DMS 273 (cell line): ENCODE results near the gene VPS37C.
A peak's percentile ranks its signal among the peaks of the same experiment; 100 is the strongest.

Experiments used
- DNase-seq: peaks from one replicate; lab custom pipeline; 2025; ENCODE audit not compliant: unreplicated experiment; lab: John Stamatoyannopoulos, UW

VPS37C gene

DNA sequence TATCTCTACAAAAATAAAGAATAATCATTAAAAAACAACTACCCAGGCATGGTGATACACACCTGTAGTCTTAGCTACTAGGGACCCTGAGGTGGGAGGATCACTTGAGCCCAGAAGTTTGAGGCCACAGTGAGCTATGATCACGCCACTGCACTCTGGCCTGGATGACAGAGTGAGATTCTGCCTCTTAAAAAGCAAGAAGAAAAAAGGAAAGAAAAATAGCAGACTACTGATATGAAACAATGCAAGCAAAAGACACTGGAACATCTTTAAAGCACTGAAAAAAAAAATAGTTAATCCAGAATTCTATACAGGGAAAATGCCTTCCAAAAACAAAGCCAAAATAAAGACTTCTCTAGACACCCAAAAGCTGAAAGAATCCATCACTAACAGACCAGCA, 5.9 kb downstream of the VPS37C start:
- no peak for DNase-seq

DNA sequence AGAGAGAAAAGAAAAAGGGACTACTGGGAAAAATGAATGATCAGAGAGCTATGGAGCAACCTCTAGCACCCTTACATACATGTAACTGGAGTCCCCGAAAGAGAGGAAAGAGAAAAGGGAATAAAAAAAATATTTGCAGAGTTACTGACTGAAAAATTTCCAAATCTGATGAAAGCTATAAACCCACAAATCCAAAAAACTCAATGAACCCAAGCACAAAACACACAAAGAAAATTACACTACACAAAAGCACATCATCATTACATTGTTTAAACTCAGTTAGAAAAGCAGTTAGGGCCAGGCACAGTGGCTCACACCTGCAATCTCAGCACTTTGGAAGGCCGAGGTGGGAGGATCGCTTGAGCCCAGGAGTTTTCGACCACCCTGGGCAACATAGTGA, 6.7 kb downstream of the VPS37C start:
- no peak for DNase-seq

DNA sequence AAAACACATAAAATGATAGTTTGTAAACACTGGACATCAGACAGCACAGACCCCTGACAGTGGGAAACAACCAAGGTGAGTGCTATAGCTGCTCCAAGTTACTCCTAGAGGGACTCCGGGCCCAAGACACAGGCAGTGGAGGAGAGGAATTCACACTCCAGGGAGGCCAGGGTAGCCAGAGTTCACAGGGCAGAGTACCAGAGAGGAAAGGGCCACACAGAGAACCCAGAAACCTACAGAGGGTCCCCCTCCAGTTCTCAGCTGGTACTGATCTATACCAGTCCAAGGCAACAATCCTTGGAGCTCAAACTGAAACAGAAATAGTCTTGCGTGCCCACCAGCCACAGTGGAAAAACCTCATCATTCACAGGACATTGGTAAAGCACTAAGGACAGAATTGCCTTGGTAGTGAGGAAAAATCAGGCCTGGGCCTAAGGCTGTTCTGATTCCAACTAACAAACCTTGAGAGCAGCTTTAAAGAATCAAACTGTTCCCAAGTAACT, 7.6 kb downstream of the VPS37C start:
- DNase-seq: no peak

DNA sequence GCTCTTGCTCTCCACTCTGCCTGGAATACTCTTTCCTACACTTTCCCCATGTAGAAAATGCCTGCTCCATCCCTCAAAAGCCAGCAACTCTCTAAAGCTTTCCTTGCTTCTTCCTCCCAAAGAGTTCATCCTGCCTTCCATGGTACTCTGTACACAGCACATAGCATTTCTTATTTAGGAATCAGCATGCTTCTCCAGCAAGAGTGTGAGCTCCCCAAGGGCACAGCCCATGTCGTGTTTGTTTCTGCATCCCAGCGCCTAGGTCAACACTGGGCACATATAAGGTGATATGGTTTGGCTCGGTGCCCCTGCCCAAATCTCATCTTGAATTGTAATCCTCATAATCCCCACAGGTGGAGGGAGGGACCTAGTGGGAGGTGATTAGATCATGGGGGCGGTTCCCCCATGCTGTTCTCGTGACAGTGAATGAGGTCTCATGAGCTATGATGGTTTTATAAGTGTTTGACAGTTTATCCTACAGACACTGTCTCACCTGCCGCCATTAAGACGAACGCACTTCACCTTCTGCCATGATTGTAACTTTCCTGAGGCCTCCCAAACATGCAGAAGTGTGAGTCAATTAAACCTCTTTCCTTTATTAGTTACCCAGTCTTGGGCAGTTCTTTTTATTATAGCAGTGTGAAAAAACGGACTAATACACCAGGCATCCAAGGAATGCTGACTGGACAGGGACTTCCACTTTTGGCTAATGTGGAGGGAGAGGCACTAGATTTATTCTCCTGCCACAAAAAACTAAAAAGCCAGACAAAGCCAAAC, 8.2 kb downstream of the VPS37C start:
- DNase-seq: no peak

DNA sequence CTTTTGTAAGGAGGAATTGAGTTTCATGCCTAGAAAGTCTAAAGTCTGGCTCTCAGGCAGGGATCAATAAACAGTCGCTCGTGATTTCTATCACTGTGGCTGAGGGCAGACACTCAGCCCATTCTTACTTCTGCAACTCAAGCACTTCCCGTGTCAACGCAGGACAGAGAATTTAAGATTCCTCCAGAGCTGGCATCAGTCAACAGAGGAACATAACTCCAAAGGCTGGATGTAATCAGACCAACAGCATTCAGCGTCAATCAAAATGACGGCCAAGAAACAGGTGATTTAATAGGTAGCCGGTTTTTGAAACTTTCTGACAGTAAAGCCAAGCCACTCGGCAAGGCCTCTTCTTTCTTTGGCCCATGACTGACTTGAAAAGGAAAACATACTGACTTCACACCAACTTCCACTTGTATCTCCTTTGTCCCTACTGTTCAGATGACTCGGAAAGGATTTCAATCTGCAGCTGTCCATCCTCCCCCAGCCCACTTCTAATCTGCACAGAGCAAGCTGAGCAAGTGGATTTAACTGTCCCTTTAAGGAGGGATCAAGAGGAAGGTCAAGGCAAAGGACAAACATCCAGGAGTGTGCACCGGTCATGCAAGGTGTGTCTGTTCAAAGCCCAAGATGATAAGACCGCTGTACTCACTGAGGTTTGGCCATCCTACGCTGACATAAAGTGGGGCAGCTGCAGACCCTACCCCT, 9.5 kb downstream of the VPS37C start:
- no peak for DNase-seq

DNA sequence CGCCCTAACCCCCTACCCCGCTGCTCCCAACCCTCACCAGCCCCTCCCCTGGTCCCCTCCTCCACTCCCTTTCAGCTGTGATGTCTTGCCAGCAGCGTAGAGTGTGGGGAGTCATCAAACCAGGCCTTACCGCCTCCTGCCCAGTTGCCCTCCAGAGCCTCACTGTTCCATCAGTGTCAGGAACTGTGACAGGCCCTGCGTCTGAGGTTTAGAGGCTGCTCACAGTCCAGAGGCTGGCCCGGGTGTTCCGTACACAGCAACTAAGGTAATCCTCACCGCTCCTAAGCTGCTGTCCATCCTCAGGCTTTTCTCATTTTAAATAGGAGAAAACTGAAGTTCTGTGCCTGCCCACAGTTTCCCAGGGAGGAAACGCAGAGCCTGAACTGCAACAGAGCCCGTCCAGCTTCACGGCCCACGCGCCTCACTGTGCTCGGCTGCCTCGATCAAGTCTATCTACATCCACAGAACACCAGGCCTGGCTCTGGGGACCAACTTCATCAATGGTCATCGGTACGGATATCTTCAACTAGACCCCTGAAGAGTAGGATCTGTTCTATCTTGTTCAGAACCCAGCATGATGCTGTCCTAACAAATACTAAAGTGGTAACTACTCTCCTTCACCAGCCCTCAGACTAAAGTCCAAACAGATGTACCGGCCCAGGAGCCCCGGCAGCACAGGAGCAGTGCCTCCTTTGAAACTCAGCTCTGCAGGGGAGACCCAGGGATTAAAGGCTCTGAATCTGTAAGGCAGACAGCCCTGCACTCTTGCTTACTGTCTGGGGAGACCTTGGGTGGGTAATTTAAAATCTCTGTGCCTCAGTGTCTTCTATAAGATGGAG, 10.3 kb downstream of the VPS37C start:
- no peak for DNase-seq

DNA sequence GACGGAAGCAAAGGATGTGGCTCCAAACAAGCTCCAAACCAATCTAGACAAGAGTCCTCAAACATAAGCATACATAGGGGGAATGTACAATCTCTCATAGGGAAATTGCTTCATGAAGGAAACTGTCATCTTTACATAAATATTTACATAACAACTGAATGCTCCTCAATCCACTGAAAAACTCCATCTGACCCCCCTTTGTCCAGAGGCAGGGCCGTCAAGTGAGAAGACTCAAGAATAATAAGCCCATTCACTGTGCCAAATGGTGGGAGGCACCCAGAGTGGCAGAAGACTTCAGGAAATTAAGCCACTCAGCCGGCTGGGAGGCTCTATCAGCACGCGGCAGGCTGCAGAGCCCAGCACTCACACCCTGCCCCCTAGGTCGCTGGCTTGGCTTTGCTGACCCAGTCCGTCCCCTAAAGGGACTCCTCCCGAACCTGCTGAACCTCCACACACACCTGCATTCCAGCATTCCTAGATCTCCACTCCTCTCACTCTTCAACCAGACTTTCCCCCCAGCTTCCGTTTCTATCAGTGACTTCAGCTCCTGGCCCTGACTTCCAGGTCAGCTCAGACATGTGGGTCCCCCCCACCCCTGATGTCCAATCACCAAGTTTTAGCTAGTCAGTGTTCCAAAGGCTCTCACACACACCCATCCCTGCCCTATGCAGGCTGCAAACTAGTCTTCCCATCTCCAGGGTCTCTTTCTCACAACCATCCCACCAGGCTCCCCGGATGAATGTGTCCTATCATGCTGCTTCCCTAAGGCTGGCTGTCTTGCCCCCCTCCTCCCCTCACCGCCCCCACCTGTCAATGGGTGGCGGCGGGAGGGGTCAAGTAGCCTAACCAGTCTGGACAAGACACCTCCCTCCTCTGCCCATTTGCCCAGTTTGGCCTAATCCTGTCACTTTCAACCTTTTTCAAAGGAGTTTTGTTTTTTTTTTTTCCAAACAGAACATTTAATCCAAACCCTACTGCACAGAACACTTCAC, 11.3 kb downstream of the VPS37C start:
- DNase-seq: no peak

DNA sequence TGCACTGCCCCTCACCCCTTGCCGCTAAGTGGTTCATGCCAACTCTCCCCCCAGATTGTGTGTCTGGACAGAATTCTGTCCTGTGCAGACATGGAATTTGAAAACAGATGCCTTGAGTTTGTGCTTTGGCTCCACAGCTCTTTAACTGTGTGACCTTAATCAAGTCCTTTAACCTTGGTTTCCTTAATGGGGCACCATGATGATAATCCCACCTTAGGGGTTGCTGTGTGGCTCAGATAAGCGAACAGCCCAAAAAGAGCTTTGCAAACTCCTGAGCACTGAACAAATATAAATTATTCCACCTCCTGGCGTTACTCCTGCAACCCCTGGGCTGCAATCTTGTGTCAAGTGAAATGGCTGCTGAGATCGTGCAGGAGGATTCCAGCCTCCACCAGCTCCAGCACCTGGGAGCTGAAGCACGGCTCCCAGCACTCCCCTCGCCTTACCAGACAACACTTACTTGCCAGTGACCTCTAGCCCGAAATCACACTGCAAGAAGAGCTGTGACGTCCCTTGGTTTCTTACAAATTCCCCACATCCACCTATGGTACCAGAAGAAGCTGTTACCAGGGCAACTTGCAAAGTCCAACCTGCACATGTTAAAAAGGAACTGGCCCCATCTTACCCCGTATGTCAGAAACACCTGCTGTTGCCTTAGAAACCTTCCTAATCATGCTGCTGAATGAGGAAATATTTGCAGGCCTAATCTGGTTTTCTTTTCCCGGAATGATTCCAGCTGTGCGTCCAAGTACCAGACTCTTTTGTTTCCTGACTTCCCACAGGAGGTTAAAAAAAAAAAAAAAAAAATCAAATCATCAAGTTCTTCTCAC, 13.2 kb downstream of the VPS37C start:
- DNase-seq: no peak

DNA sequence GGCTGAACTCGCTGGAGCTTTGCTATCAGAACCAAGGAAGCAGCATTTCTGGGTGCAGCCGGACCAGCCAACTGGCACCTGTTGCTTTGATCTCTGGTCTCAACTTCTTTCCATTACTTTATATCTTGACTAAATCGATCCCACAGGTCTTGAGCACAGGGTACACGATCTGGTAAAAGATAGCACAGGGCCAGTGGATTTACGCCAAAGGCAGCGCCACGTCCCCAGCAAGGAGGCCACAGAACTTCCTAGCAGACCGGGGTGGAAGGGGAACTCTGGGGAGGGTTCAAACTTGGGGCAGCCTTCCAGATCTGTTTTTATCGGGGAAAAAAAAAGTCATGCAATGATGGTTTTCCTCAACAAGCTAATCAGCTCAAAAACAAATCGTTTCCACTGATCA, 14.0 kb downstream of the VPS37C start:
- no peak for DNase-seq

DNA sequence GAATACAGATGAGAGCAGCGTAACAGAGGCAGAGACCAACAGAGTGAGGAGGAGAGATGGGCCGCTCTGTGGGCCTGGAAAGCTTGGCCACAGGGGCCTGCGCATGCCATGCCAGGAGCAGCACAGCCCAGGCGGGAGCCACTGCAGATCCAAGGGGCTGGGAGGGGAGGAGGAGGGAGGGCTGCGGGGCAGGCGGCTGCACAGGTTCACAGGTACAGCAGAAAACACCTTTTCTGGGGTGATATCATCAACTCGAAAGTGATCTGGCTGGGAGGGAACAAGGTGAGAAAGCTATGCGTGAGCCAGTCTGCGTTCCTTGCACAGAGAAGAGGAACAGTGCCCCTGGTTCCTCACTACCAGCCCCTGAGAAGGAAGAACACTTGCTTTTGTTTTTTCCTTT, 14.8 kb downstream of the VPS37C start:
- no peak for DNase-seq

DNA sequence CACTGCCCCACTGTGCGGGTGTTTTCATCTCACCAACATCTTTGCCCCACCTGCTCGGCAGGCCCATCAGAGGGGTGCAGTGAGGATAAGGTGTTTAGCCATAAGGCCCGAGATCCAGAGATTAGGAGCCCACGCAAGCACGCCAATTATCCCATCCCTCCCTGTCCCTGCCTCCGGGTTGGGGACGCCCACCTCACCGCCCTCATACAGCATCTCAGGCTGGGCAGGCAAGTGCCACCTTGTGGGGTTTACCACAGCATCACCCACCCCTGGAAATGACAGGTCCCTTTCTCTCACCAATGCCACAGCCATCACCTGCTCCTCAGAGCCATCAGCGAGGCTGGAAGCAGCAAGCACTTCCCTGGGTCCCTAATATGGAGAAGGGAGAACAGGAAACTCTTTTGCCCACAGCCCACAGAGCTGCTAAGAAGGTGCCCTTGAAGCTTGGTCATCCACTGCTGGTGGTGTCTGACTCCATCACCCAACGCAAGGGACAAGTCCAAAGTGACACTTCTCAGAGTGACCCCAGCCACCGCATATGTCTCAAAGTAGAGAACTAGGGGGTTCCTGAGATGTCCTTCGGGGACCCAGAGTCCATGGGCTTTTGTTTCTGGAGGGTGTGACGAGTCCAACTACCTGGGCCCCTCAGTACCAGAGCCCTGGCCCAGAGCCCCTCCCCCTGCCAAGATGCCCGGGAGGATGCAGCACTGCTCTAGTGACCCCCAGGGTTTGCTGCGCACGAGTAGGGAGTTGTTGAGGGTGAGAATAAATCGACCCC, 15.8 kb downstream of the VPS37C start:
- no peak for DNase-seq

DNA sequence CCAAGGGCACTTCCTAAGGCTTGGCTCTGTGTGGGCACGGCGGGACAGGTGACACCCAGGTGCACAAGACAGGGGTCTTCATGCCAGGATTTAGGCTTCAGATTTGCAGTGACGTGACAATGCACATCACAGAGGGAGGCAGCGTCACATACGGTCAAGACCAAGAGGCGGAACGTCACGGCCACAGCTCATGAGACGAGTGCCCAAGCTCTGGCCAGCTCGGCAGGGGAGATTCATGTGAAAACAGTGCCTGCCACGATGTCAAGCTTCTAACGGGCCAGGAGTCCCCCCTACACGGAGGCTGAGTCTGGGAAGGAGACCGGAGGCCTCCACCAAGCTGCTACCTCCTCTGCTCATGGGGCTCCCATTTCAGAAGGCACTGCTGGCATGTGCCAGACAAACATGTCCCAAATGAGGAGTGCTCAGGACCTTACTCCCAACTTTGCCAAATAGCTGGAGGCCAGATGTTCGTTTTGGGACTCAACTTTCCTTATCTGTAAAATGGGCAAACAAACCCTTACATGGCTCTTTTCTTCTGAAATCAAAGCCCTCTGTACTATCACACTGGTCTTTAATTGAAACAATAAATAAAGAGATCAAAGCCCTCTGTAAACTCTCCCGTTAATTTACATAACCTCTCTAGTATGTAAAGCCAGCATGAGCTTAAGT, 16.6 kb downstream of the VPS37C start:
- no peak for DNase-seq

DNA sequence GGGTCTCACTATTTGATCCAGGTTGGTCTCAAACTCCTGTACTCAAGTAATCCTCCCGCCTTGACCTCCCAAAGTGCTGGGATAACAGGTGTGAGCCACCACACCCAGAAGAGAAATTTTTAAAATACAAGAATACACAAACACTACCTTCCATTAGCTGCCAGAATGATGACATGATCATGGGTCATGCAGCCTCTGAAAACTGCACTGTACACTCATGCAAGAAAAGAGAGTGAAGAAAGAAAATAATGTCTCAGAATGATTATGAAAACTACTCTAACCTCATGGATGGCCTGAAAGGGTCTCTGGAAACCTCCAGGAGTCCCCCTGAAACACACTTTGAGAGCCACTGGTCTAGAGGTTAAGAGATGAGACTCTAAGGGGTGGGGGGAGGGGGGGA, 18.8 kb downstream of the VPS37C start:
- no peak for DNase-seq

DNA sequence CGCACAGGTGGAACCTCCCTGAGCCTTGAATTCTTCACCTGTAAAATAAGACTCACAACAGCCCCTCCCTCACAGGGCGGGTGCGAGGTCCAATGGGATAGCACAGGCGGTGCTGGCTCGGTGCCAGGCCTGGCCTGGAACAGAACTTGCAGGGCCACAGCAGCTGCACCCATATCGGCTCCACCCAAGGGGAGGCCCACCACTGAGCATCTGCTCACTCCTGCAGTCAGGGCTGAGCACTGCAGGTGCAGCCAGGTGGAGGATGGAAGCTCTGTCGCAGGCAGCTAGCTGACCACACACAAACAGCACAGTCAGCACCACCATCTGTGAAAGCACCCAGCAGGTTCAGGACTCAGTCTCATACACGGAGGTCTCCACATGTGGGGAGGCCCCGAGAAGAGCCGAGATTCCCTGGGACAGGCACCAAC, 19.6 kb downstream of the VPS37C start:
- peak; percentile 74 for DNase-seq

DNA sequence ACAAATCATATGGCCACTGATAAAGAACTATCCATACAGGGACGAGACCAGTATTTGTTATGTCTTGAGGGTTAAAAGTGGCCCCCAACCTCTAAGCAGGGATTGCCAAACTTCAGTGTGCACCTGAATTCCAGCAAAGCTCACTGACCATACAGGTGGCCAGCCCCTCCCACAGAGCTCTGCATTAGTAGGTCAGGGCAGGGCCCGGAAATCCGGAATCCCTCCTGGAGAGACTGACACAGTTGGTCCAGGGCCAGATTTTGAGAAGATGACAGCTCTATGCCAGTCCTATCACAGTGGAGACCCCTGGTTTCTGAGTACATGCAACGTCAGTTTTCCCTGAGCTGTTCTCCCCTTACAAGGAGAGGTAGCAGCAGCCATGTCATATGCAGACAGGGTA, 20.8 kb downstream of the VPS37C start:
- no peak for DNase-seq

DNA sequence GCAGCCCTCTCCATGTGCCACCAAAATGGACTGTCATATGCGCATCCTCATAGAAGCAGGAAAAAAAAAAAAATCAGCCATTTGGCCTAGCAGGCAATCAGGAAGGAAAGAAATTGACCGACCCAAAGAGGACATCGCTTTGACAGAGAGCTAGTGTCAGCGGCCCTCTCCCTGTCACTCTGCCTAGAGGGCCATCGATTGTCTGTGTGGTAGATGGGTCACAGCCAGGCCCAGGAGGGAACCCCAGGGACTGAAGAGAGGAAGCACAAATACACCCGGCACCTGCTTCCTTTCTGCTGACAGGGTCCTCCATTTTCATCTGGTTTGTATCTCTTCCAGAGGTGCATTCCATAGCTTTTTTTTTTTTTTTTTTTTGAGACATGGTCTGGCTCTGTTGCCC, 21.8 kb downstream of the VPS37C start:
- no peak for DNase-seq

DNA sequence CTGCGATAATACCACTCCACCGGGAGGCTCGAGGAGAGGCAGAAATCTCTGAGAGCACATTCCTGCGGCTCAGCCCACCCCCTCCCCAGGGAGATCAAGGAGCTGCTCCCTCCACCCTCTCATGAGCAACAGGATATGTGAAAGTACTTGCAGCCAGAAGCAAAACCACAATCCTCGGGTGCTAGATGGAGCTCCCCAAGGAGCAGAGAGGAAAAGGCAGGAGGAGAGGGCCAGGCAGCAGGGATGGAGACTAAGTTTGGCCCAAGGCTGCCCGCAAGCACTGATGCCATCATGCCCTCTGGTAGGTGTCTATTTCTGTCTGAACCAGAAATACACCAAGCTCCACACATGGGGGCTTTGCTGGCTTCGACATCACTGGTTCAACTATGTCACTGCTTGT, 22.3 kb downstream of the VPS37C start:
- no peak for DNase-seq

DNA sequence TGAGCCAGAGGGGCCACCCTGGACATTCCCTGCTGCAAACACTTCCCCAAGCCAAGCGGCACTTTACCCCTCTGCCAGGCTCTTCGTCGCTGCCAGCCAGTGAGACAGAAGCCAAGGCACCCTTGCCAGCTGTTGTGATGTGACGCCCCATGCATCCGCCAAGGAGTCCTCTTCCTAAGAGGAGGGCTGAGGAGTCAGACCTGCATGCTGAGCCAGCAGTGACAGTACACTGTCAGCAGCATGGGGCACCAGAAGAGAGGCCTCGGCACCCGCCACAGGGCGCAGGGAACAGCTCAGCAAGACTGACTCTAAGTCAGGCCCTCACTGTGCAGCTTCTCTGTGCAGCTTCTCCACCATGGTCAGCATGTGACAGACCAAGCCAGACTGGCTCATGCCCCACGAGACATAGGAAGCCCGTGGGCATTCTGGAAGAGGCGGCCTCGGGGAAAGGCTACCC, 26.4 kb downstream of the VPS37C start:
- DNase-seq: no peak
